Keratinocyte (primary cell): ENCODE results near the gene FAIM2.

Experiments used
- CTCF ChIP-seq, 3 experiments: IDR thresholded peaks in 1 of 3; conservative IDR thresholded peaks in 1 of 3; optimal IDR thresholded peaks in 1 of 3; 2 replicates in 2 of 3; 3 replicates in 1 of 3; pipeline versions ENCODE3 to v1.5.1; 2011; ENCODE audit warnings: low read length in 3 of 3, mild to moderate bottlenecking in 3 of 3, moderate library complexity in 2 of 3, control low read depth in 1 of 3, inconsistent platforms in 1 of 3; ENCODE audit not compliant: insufficient read depth in 2 of 3; ENCODE audit errors: extremely low read depth in 1 of 3
- EZH2 ChIP-seq: IDR thresholded peaks from one replicate; pipeline ENCODE4 v1.6.1; 2012; ENCODE audit warnings: inconsistent platforms, mild to moderate bottlenecking, low read length, moderate library complexity

GRCh38 chr12:49951411-49952240, 47.9 kb upstream of the FAIM2 start:
- TF ChIP-seq CTCF (optimal IDR thresholded peaks at IDR 0.05 in 1 of 3, IDR thresholded peaks at IDR 0.05 in 1 of 3, conservative IDR thresholded peaks at IDR 0.05 in 1 of 3; ENCODE audit: extremely low read depth in 1 of 3, insufficient read depth in 2 of 3, low read length in 3 of 3) = no peak
- no peak for TF ChIP-seq EZH2
